ENCODE measurements around the gene NFS1.

NFS1 gene

DNA sequence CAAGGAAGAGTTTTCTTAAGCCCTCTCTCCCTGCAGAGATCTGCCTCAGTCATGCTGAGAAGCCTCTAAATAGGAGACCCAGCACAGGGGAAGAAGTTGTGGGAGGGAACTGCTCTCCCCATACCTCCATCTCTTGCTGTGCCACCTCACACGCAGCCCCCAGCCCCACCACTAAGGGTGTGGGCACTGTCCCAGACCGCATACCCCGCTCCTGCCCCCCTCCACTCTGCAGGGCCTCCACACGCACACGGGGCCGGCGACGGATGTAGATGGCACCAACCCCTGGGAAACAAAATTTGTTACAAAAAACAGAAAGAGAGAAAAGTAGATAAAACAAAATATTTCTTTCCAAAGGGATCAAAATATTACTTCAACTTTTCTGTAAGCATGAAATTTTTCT lies 24.2 kb downstream of the NFS1 start:
- no peak for DNase-seq (ENCODE audit: low spot score)

DNA sequence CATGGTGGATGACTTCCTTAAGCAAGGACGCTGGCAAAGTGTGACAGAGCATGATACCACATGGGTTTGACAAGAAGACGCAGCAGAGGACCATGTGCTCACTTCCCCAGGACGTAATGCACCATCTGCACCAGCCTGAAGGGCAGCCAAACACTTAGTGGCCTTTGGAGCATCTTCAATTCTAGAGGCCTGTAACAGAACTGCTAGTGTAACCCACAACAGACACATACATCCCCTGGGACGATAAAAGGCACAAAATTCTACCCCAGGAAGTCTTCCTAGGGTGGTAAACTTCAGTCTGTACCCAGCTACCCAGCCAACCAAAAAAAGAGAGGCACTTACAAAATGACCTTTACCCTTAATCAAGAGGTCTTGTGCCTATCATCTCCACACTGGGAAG lies 25.3 kb downstream of the NFS1 start:
- peak; percentile 79 for DNase-seq (ENCODE audit: low spot score)

DNA sequence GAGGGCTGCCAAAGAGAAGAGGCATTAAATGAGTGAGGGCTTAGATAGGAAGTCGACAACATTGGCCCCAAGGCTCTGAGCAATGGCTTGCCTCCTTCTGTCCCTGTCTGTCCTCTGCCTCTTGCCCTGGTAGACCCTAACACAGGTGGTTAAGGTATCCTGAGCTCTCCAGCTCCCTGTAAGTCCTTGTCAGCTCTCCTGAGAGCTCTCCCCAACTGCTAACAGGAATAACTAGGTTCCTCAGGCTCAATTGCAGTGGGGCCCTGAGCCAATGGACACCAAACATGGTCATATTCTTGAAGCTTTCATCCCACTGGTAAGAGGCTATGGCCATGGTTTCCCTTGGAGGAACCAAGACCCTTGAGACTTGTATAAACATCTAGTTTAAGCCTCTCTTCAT lies 29.5 kb downstream of the NFS1 start:
- DNase-seq (ENCODE audit: low spot score) = no peak

DNA sequence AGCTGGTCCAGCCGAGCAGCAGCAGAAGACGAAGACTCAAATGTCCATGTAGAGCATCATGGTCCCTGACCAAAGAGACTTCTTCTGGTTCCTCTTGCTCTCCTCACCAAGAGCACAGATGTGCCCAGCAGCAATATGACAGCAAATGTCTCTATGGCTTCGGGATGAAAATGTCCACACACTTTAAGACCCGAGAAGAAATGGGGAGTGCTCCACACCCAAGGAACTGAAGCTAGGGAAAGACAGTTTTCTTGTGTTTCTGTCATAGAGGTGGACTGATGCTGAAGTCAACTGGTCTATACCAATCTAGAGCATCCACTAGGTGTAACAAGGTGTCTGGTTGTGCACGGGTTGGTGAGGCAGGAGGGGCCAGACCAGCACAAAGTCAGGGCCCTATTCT lies 29.9 kb downstream of the NFS1 start:
- no peak for DNase-seq (ENCODE audit: low spot score)

DNA sequence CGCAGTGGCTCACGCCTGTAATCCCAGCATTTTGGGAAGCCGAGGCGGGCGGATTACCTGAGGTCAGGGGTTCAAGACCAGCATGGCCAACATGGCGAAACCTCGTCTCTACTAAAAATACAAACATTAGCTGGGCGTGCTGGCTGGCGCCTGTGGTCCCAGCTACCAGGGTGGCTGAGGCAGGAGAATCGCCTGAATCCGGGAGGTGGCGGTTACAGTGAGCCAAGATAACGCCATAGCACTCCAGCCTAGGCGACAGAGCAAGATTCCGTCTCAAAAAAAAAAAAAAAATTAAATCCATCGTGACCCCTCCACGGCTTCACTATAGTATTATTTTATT lies 33.2 kb downstream of the NFS1 start:
- no peak for DNase-seq (ENCODE audit: low spot score)

DNA sequence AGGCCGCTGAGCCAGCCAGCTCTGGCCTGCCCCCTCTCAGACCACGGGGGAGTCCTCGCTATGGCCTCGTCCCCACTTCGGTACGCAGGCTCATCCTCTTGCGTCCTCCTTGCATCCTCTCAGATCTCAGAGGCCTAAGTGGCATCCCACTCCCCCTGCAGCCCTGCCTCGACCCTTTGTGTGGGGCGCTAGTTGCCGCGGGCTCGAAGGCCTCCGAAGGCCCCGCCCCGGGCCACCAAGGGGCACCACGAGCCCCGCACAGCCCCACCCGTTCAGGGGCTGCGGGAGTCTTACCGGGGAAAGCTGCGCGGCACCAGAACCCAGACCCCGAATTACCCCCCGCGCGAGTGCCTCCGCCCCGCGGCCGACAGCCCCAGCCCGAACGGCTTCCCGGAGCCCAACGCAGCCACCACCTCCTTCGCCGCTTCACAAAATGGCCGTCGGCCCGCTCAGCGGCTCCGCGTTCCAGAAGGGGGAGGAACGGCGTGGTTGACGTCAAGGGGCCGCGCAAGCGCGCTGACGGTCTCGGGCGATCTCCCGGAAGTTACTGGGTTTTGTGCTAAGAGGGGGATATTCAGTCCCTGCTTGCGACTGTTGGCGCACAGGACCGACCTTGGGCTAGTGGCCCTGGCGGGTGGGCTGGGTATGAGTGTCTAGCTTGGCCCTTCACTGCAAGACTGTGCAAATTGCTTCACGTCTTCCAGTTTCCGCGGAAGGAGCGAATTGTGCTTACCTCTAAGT lies 34.5 kb downstream of the NFS1 start, which contains the start of the genes CPNE1 and RBM12:
TSS of gene CPNE1 (minus strand) at position 435 of the 741 bp plus-strand sequence. CDS start 31,977 bp downstream, outside the sequence.
TSS of gene RBM12 (minus strand) at position 435 of the 741 bp plus-strand sequence. CDS start 9,578 bp downstream, outside the sequence.
- peak; percentile 92 for DNase-seq (ENCODE audit: low spot score)

DNA sequence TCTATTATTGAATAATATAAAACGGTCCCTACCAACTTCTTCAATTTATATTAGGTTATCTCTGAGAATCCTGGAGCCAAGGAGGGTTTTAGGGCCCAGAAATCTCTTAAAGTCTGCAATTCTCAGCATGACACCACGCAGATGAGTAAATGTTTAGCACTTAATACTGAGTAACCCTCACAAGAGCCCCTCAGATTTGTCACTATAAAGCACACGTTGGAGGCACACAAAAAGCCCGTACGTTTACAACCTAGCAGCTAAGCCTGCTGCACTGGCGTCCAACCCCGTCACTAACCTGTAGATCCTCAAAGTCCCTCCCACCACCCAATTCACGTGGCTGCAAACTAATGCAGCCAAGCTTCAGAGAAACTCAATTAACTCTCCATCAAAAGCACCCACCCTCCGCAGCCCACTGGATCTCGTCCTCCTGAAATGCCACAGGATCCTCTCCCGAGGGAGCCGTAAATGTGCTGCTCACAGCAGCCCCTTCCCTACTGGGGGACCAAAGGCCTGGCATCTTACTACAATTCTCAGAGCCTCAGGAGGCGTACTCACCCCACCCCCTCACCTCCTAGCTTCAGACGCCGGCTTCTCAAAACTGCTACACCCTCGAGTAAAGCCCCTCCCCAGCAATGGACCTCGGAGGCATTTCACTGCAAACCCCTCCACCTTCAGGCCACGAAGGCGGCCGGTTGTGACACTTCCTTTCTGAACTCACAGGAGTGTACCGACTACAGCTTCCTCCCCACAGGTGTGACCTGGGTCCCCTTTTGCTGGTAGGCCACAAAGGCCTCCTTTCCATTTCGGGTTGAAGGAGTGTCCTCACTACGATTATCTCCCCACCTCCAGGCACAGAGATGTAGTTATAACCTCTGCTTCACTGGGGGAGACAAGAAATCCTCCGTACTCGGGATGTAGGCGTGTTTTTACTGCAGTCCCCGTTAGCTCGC lies 35.4 kb downstream of the NFS1 start:
- peak; percentile 37 for DNase-seq (ENCODE audit: low spot score)

DNA sequence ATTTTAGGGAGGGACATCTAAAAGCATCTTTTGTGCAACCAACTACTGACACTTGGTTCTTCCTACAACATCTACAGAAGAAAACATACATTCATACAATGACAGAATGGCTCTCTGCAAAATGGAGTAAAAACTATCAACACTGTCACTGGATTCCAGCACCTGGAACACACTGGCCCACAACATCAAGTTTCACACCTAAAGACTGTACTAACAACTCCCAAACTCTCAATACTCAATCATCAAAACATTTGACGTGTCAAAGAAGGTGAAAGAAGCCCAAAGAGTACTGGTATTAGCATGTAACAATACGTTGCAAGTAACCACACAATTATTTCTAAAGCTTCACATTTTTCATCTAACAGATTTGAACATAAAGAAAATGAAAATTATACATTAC lies 36.6 kb downstream of the NFS1 start:
- DNase-seq (ENCODE audit: low spot score) = no peak

DNA sequence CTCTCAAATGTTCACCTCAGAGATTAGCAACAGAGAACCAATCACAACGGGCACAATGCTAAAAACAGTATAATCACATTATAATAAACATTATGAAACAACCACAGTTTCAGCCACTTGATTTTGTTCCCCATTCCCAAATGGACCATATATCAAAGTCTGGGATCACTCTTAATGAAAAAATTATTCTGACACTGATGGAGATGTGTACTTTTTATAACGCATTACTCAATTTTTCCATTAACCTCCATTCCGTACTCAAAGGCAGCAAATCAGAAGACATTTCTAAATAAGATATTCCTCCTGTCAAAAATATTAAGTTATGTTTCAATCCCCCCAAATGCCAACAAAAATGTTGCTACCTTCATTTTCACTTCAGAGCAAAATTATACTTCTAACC lies 37.2 kb downstream of the NFS1 start:
- DNase-seq (ENCODE audit: low spot score) = no peak

DNA sequence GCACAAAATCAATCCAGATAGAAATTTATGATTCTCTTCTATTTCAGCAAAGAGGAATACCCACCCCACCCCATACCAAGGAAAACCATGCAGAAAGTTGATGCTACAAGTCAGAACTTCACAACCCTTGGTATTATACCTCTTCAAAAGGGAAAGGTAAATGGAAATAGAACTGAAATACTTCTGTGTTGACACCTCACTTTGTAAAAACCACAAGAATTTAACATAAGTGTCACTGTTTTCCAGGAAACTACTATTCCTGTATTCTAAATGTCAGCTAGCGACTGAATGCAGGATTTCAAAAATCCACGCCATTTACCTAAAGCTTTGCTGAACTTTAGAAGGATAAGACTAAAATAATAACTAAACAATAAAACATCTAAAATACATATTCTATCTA lies 38.1 kb downstream of the NFS1 start:
- no peak for DNase-seq (ENCODE audit: low spot score)

DNA sequence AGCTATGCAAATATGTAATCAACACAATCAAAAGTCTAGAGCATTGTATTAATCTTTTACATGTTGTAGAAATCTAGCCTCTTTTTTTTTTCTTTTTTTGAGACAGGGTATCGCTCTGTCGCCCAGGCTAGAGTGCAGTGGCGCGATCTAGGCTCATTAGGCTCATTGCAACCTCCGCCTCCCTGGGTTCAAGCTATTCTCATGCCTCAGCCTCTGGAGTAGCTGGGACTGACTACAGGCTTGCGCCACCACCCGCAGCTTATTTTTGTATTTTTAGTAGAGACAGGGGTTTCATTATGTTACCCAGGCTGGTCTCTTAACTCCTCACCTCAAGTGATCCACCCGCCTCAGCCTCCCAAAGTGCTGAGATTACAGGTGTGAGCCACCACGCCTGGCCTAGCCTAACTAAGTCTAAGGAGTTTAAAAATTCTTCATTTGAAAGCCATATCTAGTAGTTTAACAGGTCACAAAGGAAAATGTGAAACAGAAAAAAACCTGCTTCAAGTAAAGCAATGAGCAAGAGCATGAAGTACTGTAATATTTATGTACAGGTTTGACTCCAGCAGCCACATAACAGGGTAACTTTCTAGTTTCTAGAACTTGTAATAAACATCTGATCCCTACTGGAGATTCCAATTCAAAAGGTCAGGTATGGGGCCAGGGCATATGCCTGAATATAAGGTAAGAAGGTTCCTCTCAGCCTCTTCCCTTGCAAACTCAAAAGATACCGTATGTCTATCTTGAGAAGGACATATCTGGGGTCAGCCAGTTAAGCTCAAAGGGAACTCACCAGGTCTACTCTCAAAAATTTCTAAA lies 38.8 kb downstream of the NFS1 start:
- no peak for DNase-seq (ENCODE audit: low spot score)

DNA sequence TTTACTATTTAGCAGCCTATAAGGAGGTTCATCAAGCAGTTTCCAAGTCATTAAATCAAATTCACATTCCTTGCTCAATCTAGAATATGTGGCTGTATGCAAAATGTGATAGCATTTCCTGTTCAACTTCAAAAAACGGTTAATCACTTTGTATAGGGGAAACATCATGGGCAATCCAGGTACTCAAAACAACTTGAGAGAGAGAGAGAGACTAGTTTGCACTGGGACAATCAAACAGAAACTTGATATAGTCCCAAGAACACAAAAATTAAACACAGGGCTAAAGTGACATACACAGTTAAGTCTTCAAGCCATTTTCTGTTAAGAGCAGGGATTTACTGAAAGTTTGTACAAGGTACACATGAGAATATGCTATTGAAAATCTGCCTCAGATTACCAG lies 41.9 kb downstream of the NFS1 start:
- no peak for DNase-seq (ENCODE audit: low spot score)

DNA sequence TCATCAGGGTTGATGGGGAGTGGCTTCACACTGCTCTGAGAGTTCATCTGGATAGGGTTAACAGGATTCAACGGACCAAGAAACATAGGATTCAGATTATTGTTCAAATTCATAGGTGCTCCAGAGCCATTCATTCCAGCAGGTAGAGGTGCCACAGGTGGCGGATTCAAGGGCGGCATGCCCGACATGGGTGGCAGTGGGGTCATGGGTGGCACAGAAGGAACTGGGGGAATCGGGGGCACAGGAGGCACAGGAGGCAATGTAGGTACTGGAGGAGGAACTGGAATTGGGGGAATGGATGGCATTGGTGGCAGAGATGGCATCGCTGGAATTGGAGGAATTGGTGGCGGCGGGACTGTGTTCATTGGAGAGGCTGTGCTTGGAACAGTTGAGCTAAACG lies 44.7 kb downstream of the NFS1 start:
- no peak for DNase-seq (ENCODE audit: low spot score)

DNA sequence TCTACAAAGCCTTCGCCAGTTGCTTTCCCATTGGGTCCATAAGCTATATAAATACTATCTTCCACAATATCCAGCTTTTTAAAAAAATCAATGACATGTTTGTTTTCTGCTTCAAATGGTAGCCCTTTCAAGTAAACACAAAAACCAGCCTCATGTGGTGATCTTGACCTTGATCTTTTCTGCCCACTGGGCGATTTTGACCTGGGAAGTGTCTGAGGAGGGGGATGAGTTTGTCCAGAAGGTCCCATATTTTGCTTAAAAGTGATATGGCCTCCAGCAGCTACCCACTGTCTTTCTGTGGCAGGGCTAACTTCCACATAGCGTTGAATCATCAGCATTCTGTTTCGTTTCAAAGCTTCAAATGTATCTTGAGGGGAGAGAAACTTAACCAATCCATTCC lies 45.3 kb downstream of the NFS1 start:
- no peak for DNase-seq (ENCODE audit: low spot score)

DNA sequence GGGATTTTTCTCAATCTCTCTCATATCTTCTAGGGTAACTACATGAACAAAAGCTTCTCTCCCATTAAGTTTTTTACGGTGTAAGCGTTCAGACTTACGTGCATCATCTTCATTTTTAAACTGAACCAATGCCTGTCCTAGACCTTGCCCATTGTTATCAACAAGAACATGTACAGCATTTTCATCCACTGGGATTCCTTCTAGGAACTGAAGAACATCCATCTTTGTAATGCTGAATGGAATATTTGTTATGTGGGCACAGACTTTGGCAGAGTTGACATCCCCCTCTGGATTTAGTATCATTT lies 45.8 kb downstream of the NFS1 start:
- DNase-seq (ENCODE audit: low spot score) = no peak

DNA sequence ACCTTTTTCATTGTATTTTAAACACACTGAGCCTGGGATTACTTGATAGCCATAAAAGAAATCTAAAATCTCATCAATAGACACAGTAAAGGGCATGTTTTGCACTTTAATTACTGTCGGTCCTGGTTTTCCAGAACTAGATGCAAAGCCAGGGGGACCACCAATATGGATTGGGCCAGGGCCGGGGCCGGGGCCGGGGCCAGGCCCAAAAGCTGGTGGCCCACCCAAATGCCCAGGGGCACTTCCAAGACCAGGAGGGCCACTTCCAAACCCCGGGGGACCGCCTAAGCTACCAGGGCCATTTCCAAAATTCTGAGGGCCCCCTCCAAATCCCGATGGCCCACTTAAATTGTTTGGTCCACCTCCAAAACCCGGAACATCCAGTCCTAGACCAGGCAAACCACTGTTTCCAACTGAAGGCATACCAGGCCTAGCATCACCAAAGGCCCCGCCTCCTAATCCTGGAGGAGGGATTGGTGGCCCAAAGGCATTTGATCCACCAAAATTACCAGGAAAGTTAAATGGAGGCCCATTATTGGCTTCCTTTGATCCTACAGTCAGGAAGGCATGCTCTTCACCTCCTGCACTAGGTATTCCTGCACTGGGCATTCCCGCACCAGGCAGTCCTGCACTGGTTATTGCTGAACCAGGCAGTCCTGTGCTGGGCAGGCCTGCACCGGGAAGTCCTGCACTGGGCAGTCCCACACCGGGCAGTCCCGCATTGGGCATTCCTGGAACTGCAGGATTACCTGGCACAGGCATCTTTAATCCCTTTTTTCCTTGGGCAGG lies 46.3 kb downstream of the NFS1 start:
- no peak for DNase-seq (ENCODE audit: low spot score)

DNA sequence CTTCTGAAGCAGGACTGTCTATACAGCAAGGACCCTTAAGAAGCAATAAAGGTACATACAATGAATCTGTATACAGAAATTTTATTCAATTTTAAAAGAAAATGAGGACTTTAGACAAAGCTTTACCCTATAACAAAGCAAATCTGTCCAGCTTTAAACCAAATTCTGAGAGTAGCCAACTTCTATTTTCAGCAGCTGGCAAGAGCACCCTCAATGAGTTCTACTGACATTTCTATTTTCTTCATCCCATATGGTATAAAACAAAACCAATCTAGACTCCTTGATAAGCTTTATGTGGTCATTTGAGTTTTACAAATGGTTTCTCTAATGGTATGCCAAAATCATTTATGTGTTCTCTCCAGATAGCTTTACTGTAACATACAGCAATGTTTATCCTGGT lies 47.2 kb downstream of the NFS1 start:
- no peak for DNase-seq (ENCODE audit: low spot score)

DNA sequence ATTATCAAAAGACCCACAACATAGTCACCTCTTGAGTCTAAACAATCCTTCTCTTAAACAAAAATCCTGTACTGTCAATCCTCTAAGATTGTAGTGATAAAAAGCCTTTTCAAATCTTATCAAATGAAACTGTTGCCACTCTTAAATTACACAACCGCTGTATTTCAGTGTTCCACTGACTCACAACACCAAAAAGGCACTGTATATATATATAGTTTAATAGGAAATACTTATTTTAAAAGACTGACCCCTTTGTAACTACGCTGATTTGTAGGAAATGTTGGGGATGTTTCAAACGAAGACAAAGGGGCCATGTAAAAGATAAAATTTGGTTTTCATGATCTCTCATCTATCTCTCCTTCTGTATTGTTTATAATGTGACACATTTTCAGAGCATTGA lies 48.5 kb downstream of the NFS1 start:
- DNase-seq (ENCODE audit: low spot score) = no peak

DNA sequence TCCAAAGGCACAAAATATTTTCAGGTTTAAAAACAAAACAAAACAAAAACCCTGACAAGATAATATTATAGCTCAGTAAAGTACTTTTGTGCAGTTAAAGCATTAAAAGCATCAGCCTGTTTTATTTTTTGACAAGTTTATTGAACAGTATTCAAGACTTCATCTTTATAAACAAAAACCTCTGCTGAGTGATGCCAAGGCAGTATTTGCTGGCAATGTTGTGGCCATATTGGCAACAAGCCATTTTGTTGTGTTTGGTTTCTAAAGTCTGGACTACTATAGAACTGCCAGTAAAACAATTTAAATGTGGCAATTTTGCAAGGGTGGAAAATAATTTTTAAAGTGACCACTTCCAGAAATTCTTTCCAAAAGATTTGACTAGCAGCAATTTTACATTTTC lies 50.3 kb downstream of the NFS1 start:
- DNase-seq (ENCODE audit: low spot score) = peak; percentile 46

DNA sequence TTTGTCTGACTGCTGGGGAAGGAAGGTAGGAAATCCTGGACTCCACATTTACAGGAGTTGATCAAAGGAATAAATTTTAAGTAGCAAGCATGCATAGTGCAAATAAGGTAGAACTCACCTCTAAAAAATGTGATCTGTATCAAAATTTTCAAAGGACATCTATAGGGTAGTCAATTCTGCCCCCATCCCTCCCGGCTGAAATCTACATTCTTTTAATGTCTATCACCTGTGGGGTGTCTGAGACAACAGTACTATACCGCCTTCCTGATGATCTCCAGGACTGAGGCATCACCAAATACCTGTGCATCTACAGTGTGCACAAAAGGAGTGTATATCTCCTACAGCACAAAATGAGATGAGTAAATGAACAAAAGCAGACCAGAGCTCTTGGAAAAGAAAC lies 54.3 kb downstream of the NFS1 start:
- DNase-seq (ENCODE audit: low spot score) = no peak

DNA sequence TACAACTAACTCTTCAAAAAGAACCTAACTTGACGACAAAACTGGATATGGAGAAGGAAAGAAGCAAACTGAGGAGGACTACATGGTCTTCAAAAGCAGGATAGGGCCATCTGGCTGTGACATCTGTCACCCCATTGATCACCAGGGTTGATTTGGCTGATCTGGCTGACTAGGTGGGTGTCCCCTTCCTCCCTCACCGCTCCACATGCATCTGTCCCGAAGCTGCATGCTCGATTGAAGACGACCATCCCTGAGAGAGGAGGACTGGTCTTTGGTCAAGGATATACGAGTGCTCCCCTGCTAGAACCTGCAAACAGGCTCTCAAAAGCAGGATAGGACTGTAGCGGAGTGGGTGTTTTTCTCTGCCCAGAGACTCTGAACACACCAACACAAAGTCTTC lies 56.1 kb downstream of the NFS1 start:
- DNase-seq (ENCODE audit: low spot score) = no peak

DNA sequence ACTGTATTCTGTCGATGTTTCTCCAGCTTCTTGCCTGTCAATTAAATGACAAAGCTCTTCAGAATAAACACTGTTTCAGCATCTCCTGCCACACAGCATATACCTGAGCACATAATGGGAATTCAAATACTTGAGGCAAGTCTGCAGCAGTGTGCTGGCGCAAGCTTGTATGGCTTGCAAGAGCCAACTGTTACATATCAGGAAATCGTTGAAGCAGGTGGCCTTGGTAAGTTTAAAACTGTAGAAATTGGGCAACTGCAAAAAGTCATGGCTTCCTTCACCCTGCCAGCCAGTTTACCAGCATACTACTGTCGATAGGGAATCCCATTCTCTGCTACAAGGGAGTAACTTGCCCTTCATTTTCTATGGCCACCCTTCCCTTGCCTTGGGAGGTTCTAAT lies 57.4 kb downstream of the NFS1 start:
- no peak for DNase-seq (ENCODE audit: low spot score)

Data from cerebellar cortex (tissue), 1 donor.